HepG2 (cell line): ENCODE measurements around the gene OR6K6.

Experiments
- ATRX ChIP-seq: sonication (generic); formaldehyde crosslinking; IDR thresholded peaks from 2 replicates; pipeline ENCODE4 v1.4.0; 2020; ENCODE audit warnings: missing genetic modification reagents, borderline replicate concordance
- CCDC6 ChIP-seq: sonication (generic); formaldehyde crosslinking; IDR thresholded peaks from 2 replicates; pipeline ENCODE4 v1.8.1; 2022; ENCODE audit warnings: mild to moderate bottlenecking, missing genetic modification reagents, moderate library complexity
- PHF21A ChIP-seq: sonication (generic); formaldehyde crosslinking; IDR thresholded peaks from 2 replicates; pipeline ENCODE4 v1.5.0; 2020; ENCODE audit warnings: mild to moderate bottlenecking, missing genetic modification reagents
- ZBTB33 ChIP-seq: sonication (generic); formaldehyde crosslinking; IDR thresholded peaks from 2 replicates; pipeline ENCODE4 v1.4.0; 2020; ENCODE audit warnings: missing genetic modification reagents
- ZHX2 ChIP-seq, 2 experiments: sonication (generic) in 1 of 2; formaldehyde crosslinking in 1 of 2; IDR thresholded peaks; 2 replicates each; pipeline versions ENCODE4 v1.6.1 to v1.9.0; 2014 to 2022; ENCODE audit warnings: antibody characterized with exemption in 1 of 2, borderline replicate concordance in 1 of 2, inconsistent platforms in 1 of 2, low read depth in 1 of 2, missing genetic modification reagents in 1 of 2
- ZNF224 ChIP-seq: sonication (generic); formaldehyde crosslinking; IDR thresholded peaks from 2 replicates; pipeline ENCODE4 v1.5.0; 2020; ENCODE audit warnings: mild to moderate bottlenecking, missing genetic modification reagents

DNA sequence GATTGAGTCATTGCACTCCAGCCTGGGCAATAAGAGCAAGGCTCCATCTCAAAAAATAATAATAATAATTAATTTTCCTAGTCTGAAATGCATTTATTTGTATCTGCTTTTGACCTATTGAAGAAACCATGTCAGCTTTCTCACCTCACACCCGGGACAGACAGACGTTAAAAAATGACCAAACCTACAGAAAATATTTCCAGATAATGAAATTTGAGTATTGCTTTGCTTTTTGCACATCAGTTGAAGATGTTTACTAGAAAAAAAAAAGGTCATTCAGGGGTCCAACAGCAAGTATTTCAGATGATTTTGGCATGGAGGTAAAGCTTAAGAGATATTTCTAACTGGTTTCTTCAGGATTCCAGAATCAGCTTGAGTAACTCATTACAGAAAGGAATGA, at the start of gene OR6K6:
- TF ChIP-seq CCDC6 (CRISPR knock-in tag) = no peak
- TF ChIP-seq ZNF224 (CRISPR knock-in tag) = no peak
- no peak for TF ChIP-seq ZHX2 (IDR thresholded peaks at IDR 0.05; ENCODE audit: low read depth)
- TF ChIP-seq ZHX2 (CRISPR knock-in tag; IDR thresholded peaks at IDR 0.05; ENCODE audit: borderline replicate concordance) = no peak
- TF ChIP-seq PHF21A (CRISPR knock-in tag) = no peak
- TF ChIP-seq ZBTB33 (CRISPR knock-in tag) = no peak
- TF ChIP-seq ATRX (CRISPR knock-in tag) = no peak
